Measurements from ENCODE around the gene PCNX2.

The PCNX2 gene

DNA sequence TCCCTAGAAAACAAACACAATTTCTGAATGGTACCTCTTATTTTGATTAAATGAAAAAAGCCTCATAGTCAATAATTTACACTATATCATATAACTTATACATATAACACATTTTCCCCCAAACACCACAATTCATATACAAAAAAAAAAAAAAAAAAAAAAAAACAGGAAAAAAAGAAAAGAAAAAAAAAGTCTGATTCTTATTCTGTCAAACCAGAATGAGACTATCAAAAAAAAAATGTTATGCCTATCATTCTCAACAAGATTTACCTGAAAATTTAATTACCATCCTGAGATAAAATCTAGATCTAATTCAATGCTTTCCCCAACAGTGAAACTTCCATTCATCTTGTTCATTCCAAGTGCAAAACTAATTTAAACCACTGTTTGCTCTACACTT, 86.8 kb downstream of the PCNX2 start:
- Histone ChIP-seq H3K4me1 (ENCODE audit: control insufficient read depth, insufficient read depth, low read length) (no peaks in the 10 kb centered on the region), H3K36me3 (ENCODE audit: control insufficient read depth in 2 of 2, insufficient read depth in 1 of 2, low read length in 2 of 2) (peaks cover 10 to 12% of the 10 kb centered on the region in 2 experiments), H3K9me3 (ENCODE audit: control insufficient read depth, insufficient read depth, low read depth, low read length) (no peaks in the 10 kb centered on the region), H3K27ac (ENCODE audit: extremely low read depth, low read depth, low read length) (no peak overlapping the region), H3K4me3 (ENCODE audit: low read depth, low read length) (no peak overlapping the region)
- ChIA-PET POLR2A (no interaction called here), CTCF (no interaction called here)
- TF ChIP-seq, protein P1, sequence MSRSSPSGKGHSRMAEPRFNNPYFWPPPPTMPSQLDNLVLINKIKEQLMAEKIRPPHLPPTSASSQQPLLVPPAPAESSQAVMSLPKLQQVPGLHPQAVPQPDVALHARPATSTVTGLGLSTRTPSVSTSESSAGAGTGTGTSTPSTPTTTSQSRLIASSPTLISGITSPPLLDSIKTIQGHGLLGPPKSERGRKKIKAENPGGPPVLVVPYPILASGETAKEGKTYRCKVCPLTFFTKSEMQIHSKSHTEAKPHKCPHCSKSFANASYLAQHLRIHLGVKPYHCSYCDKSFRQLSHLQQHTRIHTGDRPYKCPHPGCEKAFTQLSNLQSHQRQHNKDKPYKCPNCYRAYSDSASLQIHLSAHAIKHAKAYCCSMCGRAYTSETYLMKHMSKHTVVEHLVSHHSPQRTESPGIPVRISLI (tag by site-specific recombination; IDR thresholded peaks at IDR 0.05) = peak; percentile 97
- TF ChIP-seq, protein P2, sequence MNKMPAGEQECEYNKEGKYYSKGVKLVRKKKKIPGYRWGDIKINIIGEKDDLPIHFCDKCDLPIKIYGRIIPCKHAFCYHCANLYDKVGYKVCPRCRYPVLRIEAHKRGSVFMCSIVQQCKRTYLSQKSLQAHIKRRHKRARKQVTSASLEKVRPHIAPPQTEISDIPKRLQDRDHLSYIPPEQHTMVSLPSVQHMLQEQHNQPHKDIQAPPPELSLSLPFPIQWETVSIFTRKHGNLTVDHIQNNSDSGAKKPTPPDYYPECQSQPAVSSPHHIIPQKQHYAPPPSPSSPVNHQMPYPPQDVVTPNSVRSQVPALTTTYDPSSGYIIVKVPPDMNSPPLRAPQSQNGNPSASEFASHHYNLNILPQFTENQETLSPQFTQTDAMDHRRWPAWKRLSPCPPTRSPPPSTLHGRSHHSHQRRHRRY (tag by site-specific recombination; IDR thresholded peaks at IDR 0.05) = no peak
- no peak for TF ChIP-seq ZNF530 (tag by site-specific recombination; IDR thresholded peaks at IDR 0.05; ENCODE audit: low read depth)
- TF ChIP-seq ZNF19 (tag by site-specific recombination; IDR thresholded peaks at IDR 0.05; ENCODE audit: low read depth) = no peak

DNA sequence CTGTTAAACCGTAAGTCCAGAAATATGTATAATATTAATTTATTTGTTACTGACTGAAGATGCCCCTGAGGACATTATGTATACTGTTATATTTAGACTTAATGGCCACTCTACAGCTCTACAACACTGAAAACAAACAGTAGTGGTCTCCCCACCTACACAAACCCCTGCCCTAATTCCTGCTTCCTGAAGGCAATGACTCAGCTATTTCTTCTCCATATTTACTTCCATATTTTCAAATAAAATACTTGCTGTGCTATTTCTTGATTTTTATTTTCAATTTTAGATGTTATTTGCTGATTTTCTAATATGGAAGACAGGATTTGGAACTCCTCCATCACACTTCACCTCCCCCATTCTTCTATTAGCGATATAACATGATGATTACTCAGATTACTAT, 97.6 kb downstream of the PCNX2 start:
- Histone ChIP-seq H3K4me1 (ENCODE audit: control insufficient read depth, insufficient read depth, low read length) (no peaks in the 10 kb centered on the region), H3K36me3 (ENCODE audit: control insufficient read depth in 2 of 2, insufficient read depth in 1 of 2, low read length in 2 of 2) (peaks cover 34 to 43% of the 10 kb centered on the region in 2 experiments; a peak in 2 of 3 replicates), H3K4me3 (ENCODE audit: low read depth, low read length) (no peak overlapping the region), H3K27ac (ENCODE audit: extremely low read depth, low read depth, low read length) (no peak overlapping the region), H3K9me3 (ENCODE audit: control insufficient read depth, insufficient read depth, low read depth, low read length) (peaks cover 6% of the 10 kb centered on the region; the same call in 1 of the 2 replicates)
- TF ChIP-seq ZNF223 (tag by site-specific recombination; IDR thresholded peaks at IDR 0.05) (no peak), ZSCAN16 (tag by site-specific recombination; IDR thresholded peaks at IDR 0.05) (no peak), ZNF585B (tag by site-specific recombination; IDR thresholded peaks at IDR 0.05) (no peak), BCL11A (tag by site-specific recombination; IDR thresholded peaks at IDR 0.05; ENCODE audit: low read depth) (no peak), ZNF777 (tag by site-specific recombination; IDR thresholded peaks at IDR 0.05; ENCODE audit: borderline replicate concordance) (no peak), ZNF302 (tag by site-specific recombination; IDR thresholded peaks at IDR 0.05; ENCODE audit: low read depth) (no peak), ZNF530 (tag by site-specific recombination; IDR thresholded peaks at IDR 0.05; ENCODE audit: low read depth) (no peak), ZNF350 (tag by site-specific recombination; IDR thresholded peaks at IDR 0.05) (no peak), ZBTB48 (tag by site-specific recombination; IDR thresholded peaks at IDR 0.05) (no peak), ZNF600 (tag by site-specific recombination; IDR thresholded peaks at IDR 0.05) (no peak), ZFP41 (tag by site-specific recombination; IDR thresholded peaks at IDR 0.05; ENCODE audit: borderline replicate concordance) (no peak)
- TF ChIP-seq, protein P3, sequence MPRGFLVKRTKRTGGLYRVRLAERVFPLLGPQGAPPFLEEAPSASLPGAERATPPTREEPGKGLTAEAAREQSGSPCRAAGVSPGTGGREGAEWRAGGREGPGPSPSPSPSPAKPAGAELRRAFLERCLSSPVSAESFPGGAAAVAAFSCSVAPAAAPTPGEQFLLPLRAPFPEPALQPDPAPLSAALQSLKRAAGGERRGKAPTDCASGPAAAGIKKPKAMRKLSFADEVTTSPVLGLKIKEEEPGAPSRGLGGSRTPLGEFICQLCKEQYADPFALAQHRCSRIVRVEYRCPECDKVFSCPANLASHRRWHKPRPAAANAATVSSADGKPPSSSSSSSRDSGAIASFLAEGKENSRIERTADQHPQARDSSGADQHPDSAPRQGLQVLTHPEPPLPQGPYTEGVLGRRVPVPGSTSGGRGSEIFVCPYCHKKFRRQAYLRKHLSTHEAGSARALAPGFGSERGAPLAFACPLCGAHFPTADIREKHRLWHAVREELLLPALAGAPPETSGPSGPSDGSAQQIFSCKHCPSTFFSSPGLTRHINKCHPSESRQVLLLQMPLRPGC (tag by site-specific recombination; IDR thresholded peaks at IDR 0.05) = no peak
- POLR2A ChIA-PET = no interaction called here
- CTCF ChIA-PET = no interaction called here

DNA sequence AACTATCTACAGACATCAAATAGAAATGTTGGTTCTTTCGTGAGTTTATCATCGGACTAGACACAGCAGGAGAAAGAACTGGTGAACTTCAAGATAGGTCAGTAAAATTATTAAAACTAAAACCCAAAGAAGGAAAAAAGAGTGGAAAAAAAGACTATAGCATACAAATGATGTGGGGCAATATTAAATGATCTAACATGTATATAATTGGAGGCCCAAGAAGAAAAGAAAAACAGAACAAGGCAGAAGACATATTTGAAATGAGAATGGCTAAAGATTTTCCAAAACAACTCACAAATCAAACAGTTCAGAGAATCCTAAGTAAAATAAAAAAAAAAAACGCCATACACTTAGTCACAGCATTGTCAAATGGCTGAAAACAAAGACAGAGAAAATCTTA, 101.8 kb downstream of the PCNX2 start:
- TF ChIP-seq ZNF133 (tag by site-specific recombination; IDR thresholded peaks at IDR 0.05) (peak; percentile 100), ZSCAN16 (tag by site-specific recombination; IDR thresholded peaks at IDR 0.05) (no peak)
- H3K4me1 ChIP-seq (ENCODE audit: control insufficient read depth, insufficient read depth, low read length) = no peaks in the 10 kb centered on the region
- no peak overlapping the region for H3K27ac ChIP-seq (ENCODE audit: extremely low read depth, low read depth, low read length)
- H3K36me3 ChIP-seq (ENCODE audit: control insufficient read depth in 2 of 2, insufficient read depth in 1 of 2, low read length in 2 of 2) = peaks cover 22 to 23% of the 10 kb centered on the region in 2 experiments; a peak in 2 of 3 replicates
- H3K9me3 ChIP-seq (ENCODE audit: control insufficient read depth, insufficient read depth, low read depth, low read length) = peaks cover 6% of the 10 kb centered on the region; the same call in 1 of the 2 replicates
- POLR2A ChIA-PET = no interaction called here
- CTCF ChIA-PET = interaction anchor here (0.6 kb wide), 1 partner anchor 9 kb away, joined by 3 read pairs; no protein-coding TSS in a partner anchor
- no peak overlapping the region for H3K4me3 ChIP-seq (ENCODE audit: low read depth, low read length)
